Skin epidermis (tissue), 12 donors: ENCODE measurements around the gene CDH11.

Source experiments
- H3K27ac ChIP-seq, 21 experiments: fragments of 200-600 bp; sonication (generic) in 11 of 21; one replicate each; pipeline ENCODE4 v1.5.0; 2020; ENCODE audit warnings: mild to moderate bottlenecking in 3 of 21, inconsistent platforms in 2 of 21, moderate library complexity in 2 of 21
- H3K4me3 ChIP-seq, 7 experiments: fragments of 200-600 bp; sonication (generic) in 2 of 7; one replicate each; pipeline ENCODE4 v1.5.0; 2020; ENCODE audit warnings: inconsistent platforms in 2 of 7, mild to moderate bottlenecking in 2 of 7, moderate library complexity in 1 of 7

The CDH11 gene

DNA sequence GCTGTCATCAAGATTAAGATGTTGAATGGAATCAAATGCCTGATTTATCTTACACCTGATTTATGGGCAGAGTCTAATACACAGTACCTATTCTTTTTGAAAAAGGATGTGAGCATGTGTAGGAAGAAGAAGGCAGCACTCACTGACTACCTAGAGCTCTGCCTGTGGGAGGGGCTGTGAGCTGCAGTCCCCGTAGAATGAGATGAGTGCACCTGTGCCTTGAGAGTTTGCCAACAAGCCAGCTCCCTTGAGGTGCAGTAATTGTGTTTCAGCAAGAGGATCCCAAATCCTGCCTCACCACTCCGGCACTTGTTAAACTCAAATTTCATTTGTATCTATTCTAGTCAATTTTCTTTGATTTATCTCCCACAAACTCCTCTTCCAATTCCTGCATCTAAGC is 46.0 kb downstream of the CDH11 start:
- H3K27ac ChIP-seq: no peak overlapping the region
- H3K4me3 ChIP-seq: no peak overlapping the region

DNA sequence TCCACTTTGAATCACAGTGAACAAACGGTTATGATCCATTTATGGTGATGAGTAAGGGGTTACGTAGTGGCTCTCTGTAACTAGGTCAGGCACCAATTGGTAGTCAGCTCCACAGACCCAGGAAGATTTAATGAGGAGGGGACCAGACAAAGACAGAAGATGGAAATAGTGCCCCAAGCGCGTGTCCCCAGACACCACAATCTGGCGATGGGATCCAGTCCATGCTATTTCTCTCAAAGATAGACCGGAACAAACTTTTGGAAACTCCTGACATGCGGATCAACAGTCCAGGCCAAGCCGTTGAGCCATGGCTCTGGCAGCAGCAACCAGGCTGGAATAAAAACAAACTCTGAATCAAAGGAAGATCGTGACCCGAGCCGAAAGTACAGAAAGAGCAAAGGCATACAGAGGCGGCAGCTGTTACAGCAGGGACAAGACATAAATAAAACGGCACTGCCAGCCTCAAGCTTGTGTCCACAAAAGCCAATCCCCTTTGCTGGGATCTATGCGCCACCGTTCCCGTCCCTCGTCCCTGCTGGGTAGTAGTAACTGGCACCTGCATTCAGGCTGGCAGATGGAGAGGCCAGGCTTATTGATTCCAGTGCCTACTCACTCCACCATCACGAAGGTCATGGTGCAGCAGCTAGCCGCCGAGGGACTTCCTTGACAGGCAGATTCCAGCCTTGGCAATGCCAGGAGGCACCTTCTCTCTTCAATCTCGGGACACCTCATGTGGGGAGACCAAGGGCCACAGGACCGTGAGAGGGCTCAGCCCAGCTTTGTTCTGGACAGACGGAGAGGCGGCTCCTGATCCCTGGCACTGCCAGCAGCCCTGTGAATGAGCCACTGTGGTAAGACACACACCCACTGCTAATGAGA is 50.2 kb downstream of the CDH11 start:
- peak overlapping the region in 4 of 21 experiments; percentile 12 to 66 (median 26) for H3K27ac ChIP-seq
- H3K4me3 ChIP-seq: no peak overlapping the region

DNA sequence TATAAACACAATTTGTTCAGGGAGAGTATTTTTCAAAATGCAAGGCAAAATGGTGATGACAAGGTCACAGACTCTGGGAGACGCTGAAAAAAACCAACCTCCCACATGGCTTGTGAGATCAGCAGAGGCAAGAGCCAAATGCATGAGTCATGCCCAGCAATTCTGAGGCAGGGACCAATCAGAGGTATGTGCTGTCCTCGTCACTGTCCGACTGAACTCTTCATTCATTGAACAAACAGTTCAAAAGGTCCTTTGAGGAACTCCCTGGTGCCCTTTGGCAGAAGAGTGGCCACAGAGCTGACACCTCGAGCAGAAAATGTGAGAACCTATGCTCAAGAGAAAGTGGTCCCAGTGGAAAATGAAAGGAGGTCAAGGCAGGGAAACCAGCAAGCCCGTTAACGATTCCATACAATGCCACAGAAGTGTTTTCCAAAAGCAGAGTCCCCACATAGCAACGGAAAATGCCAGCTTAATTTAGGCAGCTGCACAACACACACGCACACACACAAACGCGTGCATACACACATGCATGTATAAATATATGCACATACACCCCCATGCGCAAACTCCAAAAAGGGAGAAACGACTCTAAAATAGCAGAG is 50.9 kb downstream of the CDH11 start:
- Histone ChIP-seq H3K27ac (peak overlapping the region in 3 of 21 experiments; percentile 18 to 66 (median 35)), H3K4me3 (no peak overlapping the region)

DNA sequence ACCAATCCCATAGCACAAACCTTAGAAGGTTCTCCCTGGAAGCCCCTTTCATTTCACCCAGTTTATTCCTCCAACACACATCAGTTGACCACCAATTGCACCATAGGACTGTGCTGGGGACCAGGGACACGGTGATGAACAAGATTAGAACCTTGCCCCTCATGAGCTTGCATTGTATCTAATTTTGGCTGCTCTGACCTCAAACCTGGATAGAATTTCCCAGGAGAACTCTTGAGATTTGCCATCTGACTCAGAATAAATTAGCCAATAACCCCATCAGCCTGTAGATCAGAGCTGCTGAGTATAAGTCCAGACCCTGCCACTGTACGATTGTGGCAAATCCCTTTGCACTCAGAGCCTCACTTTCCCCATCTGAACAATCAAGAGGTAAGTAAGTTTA is 52.1 kb downstream of the CDH11 start:
- Histone ChIP-seq H3K27ac (no peak overlapping the region), H3K4me3 (no peak overlapping the region)

DNA sequence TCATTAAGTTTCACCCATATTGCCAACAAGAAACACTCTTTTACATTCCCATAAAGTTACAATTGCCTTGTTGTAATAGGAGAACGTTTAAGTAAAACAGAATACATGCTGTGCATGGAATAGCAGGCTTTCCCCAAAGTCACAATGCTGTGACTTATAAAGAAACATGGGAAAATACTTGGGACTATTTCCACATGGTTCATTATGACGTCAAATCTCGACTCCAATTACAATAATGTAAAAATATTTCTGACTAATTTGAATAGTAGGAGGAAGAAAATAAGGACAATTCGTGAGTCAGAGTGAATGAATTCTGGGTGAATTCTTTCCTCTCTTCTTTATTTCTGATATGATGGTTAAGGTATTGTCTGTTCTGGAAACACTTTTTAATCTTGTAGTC is 52.8 kb downstream of the CDH11 start:
- Histone ChIP-seq H3K4me3 (no peak overlapping the region), H3K27ac (no peak overlapping the region)

DNA sequence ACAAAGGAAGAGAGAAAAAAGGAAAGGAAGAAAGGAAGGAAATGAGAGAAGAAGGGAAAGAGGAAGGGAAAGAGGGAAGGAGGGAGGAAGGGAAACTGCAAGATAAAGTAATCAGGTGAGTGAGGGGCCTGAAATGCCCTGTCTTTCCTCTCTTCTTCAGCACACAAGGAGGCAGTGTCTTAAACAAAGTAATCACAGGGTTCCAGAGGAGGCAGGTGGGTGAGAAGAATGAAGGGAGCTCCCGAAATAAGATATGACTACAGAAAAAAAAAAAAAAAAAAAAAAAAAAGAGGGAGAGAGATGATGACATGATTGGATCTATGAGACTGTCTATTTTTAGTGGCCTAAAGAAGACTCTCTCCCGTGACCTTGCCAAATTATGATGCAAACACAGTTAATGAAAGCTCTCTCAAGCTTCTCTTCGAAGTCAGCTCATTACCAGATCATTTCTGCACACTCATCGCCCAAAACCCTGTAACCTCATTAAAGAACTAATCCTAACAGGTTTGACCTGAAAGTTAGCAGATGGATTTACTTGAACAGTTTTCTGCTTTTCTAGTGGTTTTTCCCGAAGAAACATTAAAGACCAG is 53.6 kb downstream of the CDH11 start:
- H3K27ac ChIP-seq: peak overlapping the region in 2 of 21 experiments; percentile 28 to 53
- no peak overlapping the region for H3K4me3 ChIP-seq

DNA sequence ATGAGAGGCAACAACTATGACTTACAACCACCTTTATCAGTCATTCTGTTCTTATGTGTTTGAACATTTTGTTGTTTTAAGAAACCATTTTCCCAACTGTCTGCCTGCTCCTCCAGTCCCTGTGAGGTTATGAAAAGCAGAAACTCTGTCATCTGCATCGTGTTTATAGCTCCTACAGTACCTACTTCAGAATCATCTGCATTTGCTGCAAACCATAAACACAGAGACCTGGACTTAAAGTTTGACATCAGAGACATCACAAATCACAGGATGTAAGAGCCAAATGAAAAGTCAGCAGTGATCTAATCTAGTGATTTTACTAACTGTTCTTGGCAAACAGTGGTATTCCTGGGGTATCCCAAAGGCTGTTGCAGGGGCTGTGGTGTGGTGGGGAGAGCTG is 55.2 kb downstream of the CDH11 start:
- no peak overlapping the region for H3K27ac ChIP-seq

DNA sequence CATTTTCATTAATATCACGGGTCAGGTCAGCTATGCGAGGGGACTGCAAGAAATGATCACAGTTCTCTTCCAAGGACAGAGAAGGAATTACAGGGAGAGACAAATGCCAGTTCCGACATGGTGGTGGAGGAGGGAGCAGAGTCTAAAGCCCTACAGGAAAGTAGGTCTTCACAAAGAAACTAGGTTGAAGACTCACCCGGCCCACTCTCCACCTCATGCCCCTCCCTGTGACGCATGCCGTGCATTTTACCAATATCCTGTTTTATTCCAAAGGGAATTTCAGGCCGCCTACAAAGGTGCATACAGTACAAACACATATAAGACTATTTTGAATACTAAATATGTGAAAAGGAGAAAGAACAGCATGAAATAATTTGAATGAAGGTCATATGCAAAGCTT is 56.8 kb downstream of the CDH11 start:
- no peak overlapping the region for H3K4me3 ChIP-seq
- no peak overlapping the region for H3K27ac ChIP-seq

More for the DNA sequence above, 55.2 kb downstream of the CDH11 start:
- H3K4me3 ChIP-seq: no peak overlapping the region

DNA sequence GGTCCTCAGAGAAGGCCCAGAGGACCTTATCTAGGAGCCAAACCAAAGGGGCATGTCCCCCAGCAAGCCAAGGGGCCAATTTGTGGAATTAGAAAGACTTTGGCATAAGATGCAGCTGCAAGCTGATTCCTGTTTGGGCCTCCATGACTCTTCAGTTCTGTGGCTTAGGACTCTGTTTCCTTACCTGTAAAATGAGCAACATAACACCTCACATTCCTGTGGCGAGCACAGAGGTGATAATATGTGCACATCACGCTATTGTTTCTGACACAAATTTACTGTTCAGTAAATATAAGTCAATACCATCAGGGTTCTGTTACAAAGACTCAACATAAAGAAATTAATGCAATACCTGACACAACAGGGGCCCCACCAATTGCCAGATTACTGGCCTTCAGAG is 57.7 kb downstream of the CDH11 start:
- Histone ChIP-seq H3K27ac (no peak overlapping the region), H3K4me3 (no peak overlapping the region)

DNA sequence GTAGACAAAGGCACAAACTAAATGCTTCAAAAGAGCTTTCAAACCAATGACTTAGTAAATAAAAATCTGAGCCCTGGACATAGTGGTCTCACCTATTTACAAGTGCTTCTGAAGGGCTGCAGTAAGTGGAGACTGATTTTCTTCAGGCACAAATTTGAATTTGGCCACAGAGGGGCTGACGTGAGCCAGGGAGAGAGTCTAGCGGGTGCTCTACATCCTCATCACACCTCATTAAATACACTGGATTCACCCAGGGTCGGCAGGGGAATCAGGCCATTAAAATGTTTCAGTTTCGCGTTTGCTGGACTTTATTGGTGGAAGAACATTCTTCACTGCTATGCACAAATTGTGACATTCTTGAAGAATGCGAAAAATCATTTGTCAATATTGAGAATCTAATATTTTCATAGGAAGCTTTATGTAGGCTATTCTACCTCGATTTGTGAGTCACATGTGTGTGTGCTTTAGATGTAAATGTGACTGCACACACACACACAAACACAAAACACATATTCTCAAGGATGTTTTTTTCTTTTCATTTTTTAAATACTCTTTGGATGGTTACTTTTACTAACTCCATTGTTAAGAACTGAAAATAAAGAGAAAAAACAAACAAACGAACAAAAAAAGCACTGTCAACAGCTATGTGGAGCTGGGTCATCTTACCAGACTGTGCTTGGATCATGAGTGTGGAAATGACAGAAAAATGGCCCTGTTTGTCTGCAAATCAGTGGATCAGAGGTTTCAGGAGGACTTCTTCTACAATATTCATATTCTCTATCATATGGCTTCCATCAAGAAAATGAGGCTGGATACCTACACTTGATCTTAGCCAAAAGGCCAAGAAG is 58.9 kb downstream of the CDH11 start:
- H3K4me3 ChIP-seq: no peak overlapping the region

DNA sequence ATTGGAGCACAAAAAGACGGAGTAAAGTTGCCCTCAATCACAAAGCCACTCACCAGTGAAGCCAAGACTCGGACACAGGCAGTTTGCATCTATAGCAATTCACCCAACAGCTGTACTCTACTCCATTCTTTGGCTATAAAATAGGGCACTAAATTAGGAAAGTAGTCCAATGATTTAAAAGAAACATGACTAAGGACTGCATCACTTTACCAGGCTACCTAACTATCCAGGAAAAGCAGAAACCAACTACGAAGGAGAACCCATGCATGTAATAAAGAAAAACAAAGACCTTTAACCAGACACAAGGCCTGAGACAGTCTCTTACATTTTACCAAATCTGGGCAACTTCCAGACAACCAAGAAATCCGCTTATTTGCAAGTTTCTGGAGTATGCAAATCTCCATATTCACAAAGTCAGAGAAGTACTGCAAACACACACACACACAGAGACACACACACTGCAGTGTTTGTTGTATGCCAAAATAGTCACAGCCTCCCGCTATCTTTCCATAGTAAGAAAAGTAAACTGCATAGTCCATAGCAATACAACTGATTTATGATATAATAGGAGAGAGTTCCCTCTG is 59.8 kb downstream of the CDH11 start:
- H3K27ac ChIP-seq: no peak overlapping the region
- no peak overlapping the region for H3K4me3 ChIP-seq

More for the DNA sequence above, 58.9 kb downstream of the CDH11 start:
- no peak overlapping the region for H3K27ac ChIP-seq

DNA sequence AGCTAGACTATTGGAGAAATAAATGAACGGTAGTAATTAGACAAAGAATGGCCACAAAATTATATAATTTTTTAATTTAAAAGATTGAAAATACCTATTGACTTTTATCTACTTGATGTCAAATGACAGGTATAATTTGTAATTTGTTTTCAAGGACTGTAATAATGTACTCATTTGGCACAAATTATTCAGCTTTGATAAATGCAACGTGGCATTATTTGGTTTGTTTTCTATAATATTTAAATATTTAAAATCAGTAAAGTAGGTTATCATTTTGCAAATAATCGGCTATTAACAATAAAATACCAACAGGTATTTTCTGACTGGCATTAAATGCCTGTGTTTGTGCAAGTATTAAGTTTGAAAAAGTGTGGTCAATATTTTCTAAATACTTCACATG is 60.6 kb downstream of the CDH11 start:
- Histone ChIP-seq H3K4me3 (no peak overlapping the region), H3K27ac (no peak overlapping the region)

DNA sequence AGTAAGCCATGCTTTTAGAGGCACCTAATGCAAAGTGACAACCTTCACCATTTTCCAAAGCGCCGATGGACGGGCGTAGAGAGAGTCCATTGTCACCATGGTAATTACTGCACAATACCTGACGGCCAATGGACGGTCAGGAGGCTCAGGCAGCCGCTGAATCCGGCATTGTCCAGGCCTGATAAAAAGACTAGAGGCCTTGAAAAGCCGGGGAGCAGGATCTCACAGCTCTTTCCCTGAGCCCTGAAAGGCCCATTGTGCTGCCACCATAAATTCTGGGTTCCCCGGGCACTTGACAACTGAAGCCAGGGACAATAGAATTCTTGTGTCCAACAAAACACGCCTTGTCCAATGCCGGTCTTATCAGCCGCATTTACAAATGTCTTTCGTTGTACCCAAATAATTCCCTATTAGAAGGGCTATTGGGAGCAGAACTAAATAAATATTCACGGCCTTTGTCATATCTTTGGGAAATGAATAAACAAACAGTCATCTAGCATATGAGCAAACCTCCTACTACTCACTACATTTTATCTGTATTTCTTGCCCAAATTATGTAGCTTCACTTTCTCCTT is 62.4 kb downstream of the CDH11 start:
- no peak overlapping the region for H3K27ac ChIP-seq

DNA sequence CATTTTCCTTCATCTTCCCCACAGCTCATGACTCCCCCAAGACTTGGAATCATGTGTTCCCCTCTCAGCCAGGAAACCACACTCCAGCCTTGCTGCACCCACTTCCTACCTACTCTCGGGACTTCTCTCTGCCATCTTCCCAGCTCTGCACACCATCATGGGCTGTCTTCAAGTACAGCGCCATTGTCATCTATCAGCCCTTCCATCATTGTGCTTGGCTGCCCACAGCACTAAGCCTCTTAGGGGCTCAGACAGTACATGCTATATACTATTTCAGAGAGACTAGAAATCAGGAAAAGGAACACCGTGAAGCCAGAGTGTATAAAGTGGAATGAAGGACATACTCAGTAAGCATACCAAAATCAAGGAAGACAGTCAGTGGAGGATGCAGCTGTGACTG is 64.7 kb downstream of the CDH11 start:
- Histone ChIP-seq H3K4me3 (no peak overlapping the region), H3K27ac (no peak overlapping the region)

More for the DNA sequence above, 62.4 kb downstream of the CDH11 start:
- no peak overlapping the region for H3K4me3 ChIP-seq

DNA sequence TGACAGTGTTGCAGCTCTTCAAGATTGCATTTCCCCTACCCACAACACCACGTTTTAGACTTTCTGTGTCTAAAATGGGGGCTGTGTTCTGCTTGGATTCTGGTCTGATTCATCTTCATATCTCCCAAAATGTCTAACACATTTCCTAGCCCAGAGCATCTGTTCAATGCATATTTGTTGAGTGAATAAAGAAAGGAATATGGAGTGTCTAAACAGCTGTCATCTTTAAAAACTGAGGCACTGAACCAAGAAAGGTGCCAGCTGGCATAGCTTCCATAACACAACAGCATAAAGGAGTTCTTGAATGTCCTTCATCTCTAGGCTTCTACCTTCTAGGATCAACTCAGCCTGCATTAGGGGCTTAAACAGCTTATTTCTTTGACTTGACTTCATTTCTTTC is 67.4 kb downstream of the CDH11 start:
- no peak overlapping the region for H3K4me3 ChIP-seq
- H3K27ac ChIP-seq: no peak overlapping the region

DNA sequence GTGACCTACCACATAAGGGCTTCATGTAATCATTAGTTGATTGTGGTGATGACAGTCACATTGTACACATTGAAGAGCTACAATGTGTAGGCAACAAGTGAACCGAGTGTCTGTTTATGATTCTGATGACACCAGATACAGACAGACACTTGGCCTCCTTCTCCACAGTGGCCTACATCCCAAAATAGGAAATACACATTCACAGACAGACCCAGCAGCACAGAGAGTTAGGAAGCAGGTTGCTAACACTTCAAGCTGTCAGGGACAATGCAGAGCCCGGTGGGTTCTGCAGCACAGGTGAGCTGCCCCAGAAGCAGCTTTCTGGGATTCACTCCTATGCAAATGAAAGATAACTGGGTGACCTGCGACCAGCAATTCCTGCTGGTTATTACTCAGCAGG is 72.2 kb downstream of the CDH11 start:
- no peak overlapping the region for H3K27ac ChIP-seq
- no peak overlapping the region for H3K4me3 ChIP-seq

DNA sequence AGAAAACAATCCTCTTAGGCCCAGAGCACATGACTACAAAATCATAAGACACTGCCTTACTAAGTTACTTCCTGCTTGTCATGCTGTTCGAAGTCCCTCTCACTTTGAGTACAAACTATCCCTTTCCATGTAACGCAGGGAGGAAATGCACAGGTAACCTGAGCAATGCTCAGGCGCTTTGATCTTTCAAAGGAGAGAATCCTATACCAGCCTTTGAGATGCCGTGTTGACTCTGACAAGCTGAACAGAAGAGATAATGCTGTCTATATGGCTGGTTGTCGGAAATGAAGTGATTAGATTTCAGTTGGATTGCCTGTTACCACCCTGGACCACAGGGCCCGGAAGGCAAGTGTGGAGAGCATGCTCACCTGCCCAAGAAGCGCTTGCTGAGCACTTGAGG is 75.9 kb downstream of the CDH11 start:
- Histone ChIP-seq H3K27ac (no peak overlapping the region), H3K4me3 (no peak overlapping the region)

DNA sequence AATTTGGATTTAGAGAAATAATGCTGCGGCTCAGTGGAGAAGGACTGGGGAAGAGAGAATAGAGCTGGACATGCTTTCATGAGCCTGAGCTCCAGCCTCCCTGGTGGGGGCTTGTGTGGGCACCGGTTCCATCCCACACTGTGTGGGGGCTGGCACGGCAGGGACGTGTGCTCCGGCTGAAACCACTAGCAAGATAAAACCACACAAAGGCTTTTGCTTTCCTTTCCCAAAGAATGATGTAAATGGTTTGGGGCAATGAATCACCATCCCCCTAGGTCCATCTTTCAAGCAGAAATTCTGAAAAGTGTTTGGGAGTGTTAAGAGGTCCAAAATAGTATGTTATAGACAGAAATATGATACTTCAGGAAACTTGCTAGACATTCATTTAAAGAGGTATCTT is 77.0 kb downstream of the CDH11 start:
- Histone ChIP-seq H3K27ac (no peak overlapping the region), H3K4me3 (no peak overlapping the region)

DNA sequence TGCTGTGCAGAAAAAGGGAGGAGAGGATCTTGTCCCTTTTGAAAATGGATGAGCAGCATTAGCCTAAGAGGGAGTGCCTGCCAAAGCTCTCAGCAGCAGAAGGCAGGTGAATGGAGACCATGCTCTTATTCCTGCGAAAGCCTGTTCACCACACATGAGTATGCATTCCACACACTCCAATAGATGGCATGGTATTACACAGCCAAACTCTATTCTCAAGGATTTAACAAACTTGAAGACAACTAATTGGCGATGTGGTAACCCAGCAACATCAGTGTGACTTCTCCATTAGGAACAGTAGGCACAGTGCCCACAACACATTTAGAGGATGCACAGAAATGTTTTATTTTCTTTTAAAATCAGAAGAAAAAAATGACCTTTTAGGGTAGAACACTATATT is 77.8 kb downstream of the CDH11 start:
- Histone ChIP-seq H3K4me3 (no peak overlapping the region), H3K27ac (no peak overlapping the region)
